Measurements from ENCODE around the gene CALB2.

CALB2 gene

DNA sequence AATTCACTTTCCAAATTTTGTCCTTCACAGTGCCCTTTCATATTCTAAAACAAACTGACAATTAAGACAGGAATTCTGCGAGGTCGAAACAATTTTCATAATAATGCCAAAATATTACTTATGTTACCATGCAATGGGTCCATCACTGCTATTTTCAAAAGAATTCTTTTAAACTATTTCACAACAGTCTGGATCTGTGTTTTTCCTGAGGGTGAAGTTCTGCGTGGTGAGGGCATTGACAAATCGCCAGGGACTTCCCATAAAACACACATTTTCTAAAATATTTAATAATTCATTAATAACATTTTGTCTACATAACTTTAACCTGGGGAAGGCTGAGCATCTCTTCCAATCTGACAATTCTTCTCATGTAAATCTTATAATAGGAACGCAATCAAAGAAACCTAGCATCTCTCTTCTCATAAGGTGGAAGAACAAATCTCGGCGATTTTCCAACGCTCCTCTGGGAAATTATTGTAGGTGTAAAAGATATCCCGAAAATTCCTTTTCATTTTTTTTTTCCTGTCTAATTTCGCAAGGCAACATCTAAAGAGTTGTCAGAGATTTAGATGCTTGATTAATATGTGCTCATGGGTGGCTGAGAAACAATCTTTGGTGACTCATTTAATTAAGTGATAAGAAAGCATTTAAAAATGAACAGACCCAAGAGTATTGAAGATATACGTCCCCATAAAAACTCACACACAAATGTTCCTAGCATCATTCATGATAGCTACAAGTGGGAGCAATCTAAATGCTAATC is 41.5 kb downstream of the CALB2 start:
- DNase-seq (ENCODE audit: low read depth, low spot score): no peak
- TF ChIP-seq, protein P1, sequence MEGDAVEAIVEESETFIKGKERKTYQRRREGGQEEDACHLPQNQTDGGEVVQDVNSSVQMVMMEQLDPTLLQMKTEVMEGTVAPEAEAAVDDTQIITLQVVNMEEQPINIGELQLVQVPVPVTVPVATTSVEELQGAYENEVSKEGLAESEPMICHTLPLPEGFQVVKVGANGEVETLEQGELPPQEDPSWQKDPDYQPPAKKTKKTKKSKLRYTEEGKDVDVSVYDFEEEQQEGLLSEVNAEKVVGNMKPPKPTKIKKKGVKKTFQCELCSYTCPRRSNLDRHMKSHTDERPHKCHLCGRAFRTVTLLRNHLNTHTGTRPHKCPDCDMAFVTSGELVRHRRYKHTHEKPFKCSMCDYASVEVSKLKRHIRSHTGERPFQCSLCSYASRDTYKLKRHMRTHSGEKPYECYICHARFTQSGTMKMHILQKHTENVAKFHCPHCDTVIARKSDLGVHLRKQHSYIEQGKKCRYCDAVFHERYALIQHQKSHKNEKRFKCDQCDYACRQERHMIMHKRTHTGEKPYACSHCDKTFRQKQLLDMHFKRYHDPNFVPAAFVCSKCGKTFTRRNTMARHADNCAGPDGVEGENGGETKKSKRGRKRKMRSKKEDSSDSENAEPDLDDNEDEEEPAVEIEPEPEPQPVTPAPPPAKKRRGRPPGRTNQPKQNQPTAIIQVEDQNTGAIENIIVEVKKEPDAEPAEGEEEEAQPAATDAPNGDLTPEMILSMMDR (IDR thresholded peaks at IDR 0.05; ENCODE audit: low read depth, low read length): no peak
- in situ Hi-C loops (cut with HindIII; ENCODE audit: low sequenced_read_pairs): no loop called here

DNA sequence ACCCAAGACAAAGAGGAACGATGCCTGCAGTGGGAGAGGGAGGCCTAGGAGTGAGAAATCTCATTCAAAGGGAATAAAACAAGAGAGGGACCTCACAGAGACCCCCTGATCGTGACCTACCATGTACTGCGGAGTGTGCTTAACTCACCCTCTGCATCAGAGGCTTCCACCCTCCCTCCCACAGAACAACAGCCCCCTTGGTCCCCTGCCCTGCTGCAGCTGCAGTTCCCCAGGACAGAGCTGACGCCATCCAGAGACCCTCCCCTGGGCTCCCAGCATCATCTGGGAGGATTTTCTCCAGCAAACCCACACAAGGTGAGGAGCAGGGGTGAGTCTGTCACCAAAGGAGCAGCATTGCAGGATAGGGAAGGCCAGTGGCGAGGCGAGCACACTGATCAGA is 43.5 kb downstream of the CALB2 start:
- H3K4me3 ChIP-seq (ENCODE audit: low read depth, low read length): no peak overlapping the region
- in situ Hi-C loops (cut with HindIII; ENCODE audit: low sequenced_read_pairs): no loop called here
- no peak for DNase-seq (ENCODE audit: low read depth, low spot score)
- TF ChIP-seq, protein P1 (IDR thresholded peaks at IDR 0.05; ENCODE audit: low read depth, low read length): no peak

More for the DNA sequence above, 41.5 kb downstream of the CALB2 start:
- H3K4me3 ChIP-seq (ENCODE audit: low read depth, low read length): no peak overlapping the region

DNA sequence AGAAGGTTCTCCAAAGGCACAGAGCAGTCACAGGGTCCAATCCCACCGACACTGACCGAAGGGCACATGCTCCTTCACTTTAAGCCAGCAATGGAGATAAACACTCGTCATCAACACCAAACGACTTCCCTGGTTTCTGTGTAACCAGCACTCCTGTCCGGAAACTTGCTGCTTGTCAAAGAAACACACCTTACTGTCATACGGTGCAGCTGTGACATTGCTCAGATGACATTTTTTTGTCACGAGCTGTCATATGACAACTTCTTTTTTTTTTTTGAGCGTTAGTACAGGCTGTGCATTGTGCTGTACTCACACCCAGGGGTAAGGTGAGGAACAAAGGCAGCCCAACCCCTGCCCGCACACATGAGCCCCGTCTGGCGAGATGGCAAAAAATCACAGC is 44.2 kb downstream of the CALB2 start:
- no peak overlapping the region for H3K4me3 ChIP-seq (ENCODE audit: low read depth, low read length)
- in situ Hi-C loops (cut with HindIII; ENCODE audit: low sequenced_read_pairs): no loop called here
- TF ChIP-seq, protein P1 (IDR thresholded peaks at IDR 0.05; ENCODE audit: low read depth, low read length): no peak
- no peak for DNase-seq (ENCODE audit: low read depth, low spot score)

DNA sequence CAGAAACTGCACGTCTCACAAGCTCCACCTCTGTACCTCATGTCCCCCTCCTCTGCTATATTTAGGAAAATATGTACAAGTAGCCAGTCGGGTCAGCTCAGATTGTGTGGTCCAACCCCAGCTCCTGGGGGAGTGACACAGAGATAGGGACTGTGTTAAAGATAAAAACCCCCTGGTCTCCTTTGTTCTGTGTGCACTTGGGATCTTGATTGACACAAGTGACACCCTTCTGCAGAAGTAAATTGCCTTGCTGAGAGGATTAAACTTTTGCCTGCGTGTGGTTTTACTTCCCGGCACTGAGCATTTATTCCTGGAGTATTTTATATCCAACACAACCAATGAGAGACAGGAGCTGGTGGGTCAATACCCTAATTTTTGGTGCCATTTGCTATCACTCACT is 45.8 kb downstream of the CALB2 start:
- no peak for DNase-seq (ENCODE audit: low read depth, low spot score)
- in situ Hi-C loops (cut with HindIII; ENCODE audit: low sequenced_read_pairs): no loop called here
- TF ChIP-seq, protein P1 (IDR thresholded peaks at IDR 0.05; ENCODE audit: low read depth, low read length): no peak
- H3K4me3 ChIP-seq (ENCODE audit: low read depth, low read length): no peak overlapping the region

DNA sequence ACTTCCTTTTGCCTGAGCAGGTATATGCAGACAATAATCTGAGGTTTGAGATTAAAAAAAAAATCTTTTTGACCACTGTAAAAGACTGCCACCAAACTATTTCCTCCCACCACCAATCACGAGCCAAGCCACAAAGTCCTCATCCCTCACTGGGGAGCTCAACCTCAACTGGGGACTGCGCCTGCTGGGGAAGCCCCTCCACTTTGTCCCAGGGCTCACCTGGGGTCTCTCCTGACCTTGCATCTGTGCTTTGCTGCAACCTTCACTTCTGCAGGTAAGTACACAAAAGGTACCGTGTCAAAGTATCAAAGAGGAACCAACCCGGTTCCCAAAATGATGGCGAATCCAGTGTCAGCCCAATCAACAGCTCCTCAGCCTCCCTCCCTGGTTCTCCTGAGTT is 47.8 kb downstream of the CALB2 start:
- DNase-seq (ENCODE audit: low read depth, low spot score): no peak
- in situ Hi-C loops (cut with HindIII; ENCODE audit: low sequenced_read_pairs): no loop called here
- TF ChIP-seq, protein P1 (IDR thresholded peaks at IDR 0.05; ENCODE audit: low read depth, low read length): no peak
- no peak overlapping the region for H3K4me3 ChIP-seq (ENCODE audit: low read depth, low read length)

DNA sequence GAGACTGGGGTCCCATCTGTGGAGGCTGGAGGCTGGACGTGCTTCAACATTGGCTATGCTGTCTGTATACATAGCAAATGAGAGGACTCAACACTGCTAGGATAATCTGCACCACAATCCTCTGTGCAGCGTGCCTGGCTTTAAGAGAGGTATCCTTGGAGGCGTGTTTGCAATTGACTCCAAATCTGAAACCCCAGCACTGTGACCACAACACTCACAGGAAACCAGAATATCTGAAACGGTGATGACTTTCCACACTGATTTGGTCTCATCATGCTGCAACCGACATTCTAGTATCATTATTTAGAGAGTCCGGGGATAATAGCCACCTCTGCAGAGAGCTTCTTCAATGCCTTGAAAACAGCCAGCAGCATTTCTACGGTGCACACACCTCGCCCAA is 48.2 kb downstream of the CALB2 start:
- in situ Hi-C loops (cut with HindIII; ENCODE audit: low sequenced_read_pairs): no loop called here
- TF ChIP-seq, protein P1 (IDR thresholded peaks at IDR 0.05; ENCODE audit: low read depth, low read length): no peak
- DNase-seq (ENCODE audit: low read depth, low spot score): no peak
- no peak overlapping the region for H3K4me3 ChIP-seq (ENCODE audit: low read depth, low read length)
